Muscle of arm (tissue), 12 donors: Measurements from ENCODE around the gene RNF114. TPM values are rescaled to one million over a fixed set of nuclear protein-coding genes. Genes with fewer than 3 reads are reported as not detected.
"Not testable (repeated sequence)": the region's sequence is repeated elsewhere in the genome, so short reads cannot be mapped to it uniquely, and the experiment has no call there.

Experiments used
- DNase-seq: peaks from one replicate; pipeline ENCODE4 v3.0.0-alpha.2; 2013
- polyA plus RNA-seq, 12 donors: library from polyadenylated mRNA; unstranded; fragments of 120-200 nt; gene quantifications; one replicate each; pipeline ENCODE4 v1.2.1, GENCODE V29; 2013; ENCODE audit not compliant: insufficient read length in 12 of 12

Gene RNF114
- polyA plus RNA-seq, 12 donors, result 34.0 to 56.9 (median 40.4) TPM; not detected in 1

DNA sequence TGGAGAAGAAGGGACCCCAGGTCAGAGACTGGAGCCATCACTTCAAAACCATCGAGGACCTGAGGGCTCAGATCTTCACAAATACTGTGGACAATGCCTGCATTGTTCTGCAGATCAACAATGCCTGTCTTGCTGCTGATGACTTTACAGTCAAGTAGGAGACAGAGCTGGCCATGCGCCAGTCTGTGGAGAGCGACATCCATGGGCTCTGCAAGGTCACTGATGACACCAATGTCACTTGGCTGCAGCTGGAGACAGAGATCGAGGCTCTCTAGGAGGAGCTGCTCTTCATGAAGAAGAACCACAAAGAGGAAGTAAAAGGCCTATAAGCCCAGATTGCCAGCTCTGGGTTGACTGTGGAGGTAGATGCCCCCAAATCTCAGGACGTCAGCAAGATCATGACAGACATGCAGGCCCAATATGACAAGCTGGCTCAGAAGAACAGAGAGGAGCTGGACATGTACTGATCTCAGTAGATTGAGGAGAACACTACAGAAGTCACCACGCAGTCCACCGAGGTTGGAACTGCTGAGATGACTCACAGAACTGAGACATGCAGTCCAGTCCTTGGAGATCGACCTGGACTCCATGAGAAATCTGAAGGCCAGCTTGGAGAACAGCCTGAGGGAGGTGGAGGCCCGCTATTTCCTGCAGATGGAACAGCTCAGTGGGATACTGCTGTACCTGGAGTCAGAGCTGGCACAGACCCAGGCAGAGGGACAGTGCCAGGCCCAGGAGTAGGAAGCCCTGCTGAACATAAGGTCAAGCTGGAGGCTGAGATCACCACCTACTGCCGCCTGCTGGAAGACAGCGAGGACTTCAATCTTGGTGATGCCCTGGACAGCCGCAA lies 21.1 kb downstream of the RNF114 start:
- not testable (repeated sequence) for DNase-seq

DNA sequence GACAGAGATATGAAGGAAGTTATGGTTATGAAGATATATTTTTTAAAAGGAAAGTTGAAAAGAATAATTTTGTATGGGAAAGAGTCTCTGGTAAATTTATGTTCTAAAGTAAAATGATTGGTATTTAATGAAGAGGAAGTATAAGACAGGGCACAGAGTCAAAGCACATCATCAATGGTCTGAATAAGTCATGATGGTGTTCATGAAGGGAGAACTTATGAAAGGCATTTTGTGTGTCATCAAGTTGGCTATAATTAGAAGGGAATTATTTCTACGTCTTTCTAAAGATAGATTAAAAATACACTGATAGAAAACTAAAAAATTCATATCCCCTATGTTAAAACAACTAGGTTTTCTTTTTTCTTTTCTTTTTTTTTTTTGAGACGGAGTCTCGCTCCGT lies 25.2 kb downstream of the RNF114 start:
- no peak for DNase-seq

DNA sequence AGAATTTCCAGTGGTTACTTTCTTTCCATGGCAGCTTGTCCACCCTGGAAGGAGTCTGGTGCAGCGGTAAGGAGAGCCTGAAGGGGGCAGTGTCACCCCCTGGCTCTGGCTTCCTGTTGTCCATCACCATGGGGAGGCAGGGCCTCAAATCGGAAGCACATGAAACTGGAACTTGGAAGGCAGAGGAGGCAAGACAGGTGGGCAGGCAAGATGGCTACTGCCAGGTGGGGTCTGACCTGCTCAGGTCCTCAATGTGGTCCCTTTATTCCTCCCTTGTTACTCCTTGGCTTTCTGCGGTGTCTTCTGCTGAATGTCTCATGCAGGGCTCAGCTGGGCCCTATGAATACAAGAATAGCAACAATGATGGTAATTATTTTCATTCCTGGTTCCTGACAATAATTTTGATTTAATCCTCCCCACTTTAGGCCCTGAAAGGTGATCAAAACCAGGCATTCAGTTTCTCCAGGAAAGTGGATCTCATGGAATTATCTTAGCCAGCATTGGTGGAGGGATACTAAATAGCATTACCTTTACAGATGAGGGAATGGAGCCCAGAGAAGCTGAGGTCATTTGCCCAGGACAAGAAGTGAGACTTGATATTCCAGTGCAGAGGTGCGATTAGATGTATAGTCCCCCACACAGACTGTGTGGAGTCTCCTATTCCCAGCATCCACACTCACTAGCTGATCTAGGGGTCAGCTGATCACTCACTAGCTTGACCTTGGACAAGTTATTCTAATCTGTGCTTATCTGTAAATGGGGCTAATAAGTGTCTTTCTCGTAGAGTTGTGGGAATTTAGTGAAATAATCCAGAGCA lies 29.0 kb downstream of the RNF114 start:
- no peak for DNase-seq

DNA sequence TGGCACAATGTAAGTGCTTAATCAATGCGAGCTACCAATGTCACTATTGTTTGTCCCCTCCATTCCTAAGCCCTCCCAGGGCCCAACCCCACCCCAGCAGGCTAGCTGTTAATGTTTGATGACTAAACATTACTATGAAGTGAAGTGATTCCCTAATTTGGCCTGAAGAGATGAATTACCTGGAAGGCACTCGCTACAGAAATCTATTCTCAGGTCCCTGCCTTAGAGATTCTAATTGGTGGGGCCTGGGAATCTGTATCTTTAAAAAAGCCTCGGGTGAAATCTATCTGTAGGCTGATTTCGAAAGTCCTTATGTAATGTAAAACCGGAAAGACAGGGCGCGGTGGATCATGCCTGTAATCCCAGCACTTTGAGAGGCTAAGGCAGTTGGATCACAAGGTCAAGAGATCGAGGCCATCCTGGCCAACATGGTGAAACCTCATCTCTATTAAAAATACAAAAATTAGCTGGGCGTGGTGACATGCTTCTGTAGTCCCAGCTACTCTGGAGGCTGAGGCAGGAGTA lies 29.6 kb downstream of the RNF114 start:
- no peak for DNase-seq

DNA sequence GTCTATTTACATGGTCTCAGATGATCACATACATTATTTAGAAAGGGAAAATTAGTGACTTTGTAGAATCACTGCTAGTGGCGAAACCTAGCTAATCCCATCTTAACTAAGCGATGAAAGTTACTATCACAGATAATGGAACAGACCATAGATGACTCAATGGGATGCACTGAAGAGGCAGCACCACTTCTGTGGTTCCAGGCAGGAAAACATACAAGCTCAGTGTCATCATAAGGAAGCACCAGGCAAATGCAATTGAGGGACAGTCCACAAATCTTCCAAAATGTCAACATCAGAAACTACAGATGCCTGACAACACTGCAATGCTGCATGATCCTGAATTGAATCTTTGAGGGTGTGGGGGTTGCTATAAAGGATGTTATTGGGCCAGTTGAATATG lies 30.7 kb downstream of the RNF114 start:
- DNase-seq, result no peak

DNA sequence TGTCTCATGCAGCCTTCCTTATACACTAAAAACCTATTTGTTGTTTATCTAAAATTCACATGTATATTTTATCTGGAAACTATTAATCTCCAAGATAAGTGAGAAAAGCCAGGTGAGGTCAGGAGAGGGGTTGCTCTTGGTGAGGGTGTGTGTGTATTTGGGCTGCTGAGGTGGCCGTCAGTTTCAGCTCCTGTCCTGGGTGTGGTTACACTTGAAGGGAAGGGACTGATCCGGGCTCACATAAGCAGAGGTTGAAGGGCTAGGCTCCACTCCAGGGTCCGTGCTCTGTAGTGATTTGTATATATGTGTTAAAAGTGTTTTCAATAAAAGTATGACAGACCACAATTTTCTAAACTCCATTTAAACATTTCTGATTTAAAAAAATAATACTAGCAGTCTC lies 33.0 kb downstream of the RNF114 start:
- no peak for DNase-seq

DNA sequence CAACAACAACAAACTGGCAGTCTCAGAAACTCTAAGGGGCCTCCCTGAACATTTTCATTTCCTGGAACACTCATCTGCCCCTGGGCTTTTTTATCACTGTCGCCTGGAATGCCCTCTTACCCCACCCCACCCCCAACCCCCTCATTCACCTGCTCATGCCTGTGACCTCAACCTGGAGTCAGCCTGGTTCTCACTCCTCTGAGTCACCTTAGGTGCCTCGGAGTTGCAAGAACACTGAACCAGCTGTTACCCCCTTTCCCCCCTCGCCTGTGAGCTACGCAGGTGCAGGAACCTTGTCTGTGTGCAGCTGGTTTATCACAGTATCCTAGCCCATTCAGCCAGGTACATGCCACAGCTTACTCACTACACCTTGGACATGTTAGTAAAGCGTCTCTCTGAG lies 33.7 kb downstream of the RNF114 start:
- DNase-seq, result no peak

DNA sequence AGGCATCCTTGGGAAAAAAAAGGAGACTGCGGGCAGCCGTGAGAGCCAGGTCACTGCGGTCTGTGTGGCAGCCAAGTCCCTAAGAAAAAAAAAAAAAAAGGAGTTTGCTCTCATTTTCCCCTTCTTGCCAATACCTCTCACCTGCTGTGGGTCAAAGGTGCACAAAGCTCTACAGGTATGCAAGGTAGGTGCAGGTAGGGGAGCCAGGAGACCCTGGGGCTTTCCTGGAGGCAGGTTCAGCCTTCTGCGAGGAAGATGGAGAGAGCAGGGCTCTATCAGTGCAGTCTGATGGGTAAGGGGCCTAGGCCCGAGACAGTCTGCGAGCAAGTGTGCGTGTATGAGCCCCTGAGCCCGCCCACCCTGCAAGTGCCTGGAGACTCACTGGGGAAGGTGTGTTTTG lies 34.3 kb downstream of the RNF114 start:
- no peak for DNase-seq

DNA sequence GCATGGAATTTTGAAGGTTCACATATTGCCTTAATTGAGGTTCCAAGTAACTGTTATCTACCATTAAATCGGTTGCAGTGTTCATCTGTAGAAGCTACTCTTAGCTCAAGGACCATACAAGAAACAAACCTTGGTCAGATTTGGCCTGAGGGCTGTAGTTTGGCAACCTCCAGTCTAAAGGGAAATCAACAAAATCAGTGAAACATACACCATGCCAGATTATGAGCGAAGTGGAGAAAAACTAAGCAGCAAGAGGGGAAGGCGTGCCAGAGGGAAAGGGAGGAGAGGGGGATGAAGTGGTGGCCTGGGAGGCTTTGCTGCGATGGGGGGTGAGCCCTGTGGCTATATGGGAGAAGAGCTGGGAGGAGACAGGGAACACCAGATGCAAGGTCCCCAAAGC lies 37.8 kb downstream of the RNF114 start:
- no peak for DNase-seq

DNA sequence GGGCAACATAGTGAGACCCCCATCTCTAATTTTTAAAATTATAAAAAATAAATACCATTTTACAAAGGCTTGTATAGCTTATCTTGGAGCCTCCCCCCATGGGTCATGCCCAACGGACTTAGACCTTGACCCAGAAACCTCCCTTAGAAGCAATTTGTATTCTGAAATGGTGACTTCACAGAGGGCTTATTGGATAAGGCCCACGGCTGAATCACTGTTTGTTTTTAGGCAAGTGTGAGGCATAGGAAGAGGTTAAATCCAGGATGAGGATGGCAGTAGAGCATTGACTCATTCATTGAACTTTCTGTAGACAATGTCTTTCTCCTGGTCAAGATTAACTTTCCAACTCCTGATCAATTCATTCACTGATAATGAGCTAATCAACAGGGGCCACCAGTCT lies 40.3 kb downstream of the RNF114 start:
- no peak for DNase-seq

DNA sequence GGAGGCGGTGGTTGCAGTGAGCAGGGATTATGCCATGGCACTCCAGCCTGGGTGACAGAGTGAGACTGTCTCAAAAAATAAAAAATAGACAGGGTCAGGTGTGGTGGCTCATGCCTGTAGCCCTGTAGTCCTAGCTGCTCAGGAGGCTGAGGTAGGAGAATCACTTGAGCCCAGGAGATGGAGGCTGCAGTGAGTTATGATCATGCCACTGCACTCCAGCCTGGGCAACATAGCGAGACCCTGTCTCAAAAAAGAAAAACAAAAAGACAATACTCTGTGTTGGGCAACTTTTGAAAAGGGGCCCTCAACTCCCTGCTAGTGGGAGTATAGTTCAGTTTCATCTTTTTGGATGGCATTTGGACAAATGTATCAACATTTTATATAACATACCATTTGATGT lies 41.5 kb downstream of the RNF114 start:
- DNase-seq, result not testable (repeated sequence)

DNA sequence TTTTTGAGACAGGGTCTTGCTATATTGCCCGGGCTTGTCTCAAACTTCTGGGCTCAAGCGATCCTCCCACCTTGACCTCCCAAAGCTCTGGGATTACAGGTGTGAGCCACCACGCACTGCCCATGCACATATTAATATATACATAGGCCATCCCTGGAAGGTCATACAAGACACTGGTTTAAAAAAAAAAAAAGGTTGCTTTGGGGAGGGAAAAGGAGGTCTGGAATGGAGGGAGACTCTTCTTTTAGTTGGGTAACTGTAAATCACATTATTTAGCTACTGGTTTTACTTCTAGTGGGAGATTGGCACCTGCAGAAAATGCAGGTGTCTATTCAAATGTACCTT lies 42.5 kb downstream of the RNF114 start:
- no peak for DNase-seq

DNA sequence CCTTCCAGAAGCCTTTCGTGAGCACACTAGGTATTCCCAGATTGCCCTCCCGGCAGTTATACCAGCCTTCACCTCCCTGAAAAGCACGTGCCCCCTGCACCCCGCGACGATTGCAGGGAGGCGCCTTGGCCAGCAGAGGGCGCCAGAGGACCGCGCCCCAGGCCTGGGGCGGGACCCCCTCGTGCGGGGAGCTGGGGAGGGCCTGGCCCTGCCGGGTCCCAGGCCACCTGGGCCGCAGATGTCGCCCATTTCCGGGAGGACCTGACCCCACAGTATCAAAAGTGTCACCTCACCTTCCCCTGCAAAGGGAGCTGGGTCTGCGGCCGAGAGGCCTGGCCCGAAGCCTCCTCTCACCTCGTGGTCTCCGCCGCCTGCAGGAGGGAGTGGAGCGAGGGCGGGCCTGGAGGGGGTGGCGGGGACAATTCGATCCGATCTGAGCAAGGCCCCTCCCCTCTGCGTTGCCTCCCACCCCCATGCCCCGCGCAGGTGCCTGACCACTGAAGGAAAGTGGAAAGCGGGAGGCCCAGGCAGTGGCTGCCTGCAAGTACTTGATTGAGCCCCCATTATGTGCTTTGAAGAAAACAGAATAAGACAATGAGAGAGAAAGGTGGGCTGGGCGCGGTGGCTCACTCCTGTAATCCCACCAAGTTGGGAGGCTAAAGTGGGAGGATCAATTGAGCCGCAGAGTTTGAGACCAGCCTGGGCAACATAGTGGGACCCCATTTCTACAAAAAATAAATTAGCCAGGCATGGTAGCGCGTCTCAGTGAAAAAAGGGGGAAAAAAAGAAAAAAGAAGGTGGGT lies 43.0 kb downstream of the RNF114 start:
- no peak for DNase-seq

DNA sequence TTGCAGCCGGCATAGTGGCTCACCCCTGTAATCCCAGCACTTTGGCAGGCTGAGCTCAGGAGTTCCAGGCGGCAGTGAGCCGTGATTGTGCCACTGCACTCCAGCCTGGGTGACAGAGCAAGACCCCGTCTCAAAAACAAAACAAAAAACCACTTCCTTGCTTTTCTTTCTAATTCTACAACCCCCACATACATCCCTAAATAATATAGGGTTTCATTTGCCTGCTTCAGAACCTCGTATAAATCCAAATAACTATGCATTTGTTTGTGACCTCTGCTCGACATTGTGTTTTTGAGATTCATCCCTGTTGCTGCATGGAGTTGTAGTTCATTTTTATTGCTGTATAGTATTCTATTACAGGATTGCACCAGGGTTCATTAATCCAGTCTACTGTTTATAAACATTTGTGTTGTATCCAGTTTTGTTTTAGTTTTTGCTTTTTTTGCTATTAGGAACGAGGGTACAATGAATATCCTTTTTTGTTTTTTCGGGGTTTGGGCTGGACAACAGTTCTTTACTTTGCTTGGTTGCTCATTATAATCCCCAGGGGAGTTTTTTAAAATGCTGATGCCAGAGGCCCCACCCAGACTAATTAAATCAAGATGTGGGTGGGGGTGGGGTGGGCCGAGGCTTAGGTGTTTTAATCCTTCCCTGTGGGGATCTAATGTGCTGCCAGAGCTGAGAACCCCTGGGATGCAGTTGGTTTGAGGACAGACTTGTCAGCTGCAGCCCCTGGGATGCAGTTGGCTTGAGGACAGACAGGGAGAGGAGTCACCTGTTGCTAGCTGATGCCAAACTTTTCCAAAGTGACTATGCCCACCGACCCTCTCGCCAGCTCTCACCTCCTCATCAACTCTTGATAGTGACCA lies 44.2 kb downstream of the RNF114 start:
- DNase-seq, result no peak

DNA sequence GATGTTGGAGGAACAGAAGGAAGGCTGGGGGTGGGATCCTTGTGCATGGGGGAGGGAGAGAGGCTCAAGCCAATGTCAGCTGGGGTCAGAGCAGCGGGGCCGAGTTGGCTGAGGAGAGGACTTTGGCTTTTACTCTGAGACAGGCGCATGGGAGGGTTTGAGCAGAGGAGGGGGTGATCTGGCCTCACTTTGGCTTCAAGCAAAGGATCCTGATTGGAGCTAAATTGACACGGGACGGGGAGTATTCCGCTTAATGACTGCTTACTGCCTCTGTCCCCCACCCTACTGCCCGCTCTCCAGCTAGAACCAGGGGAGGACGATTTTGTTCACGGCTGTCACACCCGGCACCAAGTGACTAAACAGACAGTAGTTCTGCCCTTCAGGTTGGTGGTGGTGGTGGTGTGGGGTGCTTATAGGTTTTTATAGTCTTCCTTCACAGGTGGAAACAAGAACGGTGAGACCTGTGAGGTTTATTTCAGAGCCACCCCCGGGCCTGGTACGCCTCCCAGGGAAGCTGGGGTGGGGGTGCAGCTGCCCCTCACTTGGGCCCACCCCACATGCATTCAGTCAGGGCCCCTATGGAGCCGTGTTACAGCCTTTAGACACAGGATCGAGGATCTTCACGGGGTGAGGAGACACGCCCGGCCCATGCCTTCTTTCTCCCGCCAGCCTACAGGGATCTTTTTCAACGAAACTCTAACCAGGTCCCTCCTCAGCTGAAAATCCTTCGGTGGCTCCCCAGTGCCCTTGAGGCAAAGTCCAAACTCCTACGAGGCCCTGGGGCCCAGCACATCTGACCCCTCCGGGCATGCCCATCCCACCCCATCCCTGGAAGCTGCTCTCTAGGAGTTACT lies 45.2 kb downstream of the RNF114 start:
- DNase-seq, result no peak

DNA sequence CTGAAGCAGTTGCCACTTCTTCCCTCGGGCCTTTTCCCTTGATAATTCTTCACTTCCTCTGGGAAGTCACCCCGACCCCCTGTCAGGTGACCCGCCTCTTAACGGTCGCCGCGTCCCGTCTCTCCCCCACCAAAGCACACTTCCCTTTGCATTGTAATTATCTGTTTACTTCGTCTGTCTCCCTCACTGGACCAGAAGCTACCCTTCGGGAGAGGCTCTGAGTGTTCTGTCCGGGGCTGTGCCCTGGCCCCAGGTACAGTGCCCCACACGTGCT lies 45.8 kb downstream of the RNF114 start:
- no peak for DNase-seq

DNA sequence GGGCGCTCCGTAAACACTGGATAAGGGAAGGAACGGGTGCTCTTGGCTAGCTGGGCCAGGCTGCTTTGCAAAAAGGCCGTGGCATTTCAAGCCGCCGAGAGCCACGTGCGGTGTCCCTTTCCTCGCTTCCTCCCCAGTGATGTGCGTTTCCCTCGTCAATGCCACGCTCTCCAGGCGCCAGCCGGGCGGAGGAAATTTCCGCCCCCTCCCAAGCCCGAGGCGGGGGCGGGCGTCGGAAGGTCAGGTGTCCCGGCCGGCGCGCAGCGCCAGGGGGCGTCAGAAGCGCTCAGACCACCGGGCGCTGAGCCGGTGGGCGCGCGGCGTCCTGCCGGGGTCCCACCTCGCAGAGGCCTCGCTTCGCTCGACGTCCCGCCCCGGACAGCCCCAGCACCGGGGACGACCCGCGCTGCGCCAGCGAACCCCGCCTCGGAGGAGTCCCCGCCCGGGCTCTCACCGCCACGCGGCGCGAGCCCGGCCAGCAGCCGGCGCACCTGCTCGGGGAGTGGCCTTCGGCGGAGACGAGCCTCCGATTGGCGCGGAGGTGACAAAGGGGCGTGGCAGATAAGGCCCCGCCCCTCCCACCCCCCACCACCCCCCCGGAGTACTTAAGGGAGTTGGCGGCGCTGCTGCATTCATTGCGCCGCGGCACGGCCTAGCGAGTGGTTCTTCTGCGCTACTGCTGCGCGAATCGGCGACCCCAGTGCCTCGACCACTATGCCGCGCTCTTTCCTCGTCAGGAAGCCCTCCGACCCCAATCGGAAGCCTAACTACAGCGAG lies 46.3 kb downstream of the RNF114 start, which contains the start of gene SNAI1:
Gene SNAI1 (plus strand): TSS at position 635 of the 777 bp plus-strand sequence. CDS start 80 bp downstream, at position 715.
- peak; percentile 84 for DNase-seq

DNA sequence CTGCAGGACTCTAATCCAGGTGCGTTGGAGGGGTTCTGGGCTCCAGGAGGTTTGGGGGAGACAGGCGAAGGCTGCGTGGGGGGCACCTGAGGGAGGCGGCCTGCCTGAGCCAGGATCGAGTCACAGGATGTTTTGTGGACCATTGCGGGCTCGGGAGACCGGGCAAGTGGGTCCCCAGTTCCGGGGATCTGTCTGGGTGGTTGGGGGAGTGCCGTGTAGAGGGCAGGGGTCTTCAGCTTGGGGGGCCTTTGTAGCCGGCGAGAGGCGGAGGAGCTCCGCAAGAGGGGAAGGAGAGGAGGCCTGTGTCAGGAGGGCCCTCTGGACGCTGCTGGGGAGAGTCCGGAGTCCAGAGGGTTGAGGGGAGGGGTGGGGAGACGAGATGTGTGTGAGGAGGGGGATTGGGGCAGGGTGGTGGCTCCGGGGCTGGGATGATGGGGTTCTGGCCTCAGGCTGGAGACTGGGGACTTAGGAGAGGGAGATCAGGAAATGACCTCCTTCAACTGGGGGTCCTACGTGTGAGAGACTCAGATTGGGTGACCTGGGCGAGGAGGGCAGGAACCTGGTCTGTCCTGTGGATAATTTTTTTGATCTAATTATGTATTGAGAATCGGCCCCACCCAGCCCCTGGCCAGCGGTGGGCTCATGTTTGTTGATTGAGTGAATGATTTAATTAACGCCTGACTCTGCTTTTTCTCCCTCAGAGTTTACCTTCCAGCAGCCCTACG lies 47.1 kb downstream of the RNF114 start:
- no peak for DNase-seq
